Keratinocyte (primary cell): Measurements from ENCODE around the gene PTPRD.

Source experiments
- CTCF ChIP-seq, 3 experiments: IDR thresholded peaks in 1 of 3; conservative IDR thresholded peaks in 1 of 3; optimal IDR thresholded peaks in 1 of 3; 2 replicates in 2 of 3; 3 replicates in 1 of 3; pipeline versions ENCODE3 to v1.5.1; 2011; ENCODE audit warnings: low read length in 3 of 3, mild to moderate bottlenecking in 3 of 3, moderate library complexity in 2 of 3, control low read depth in 1 of 3, inconsistent platforms in 1 of 3; ENCODE audit not compliant: insufficient read depth in 2 of 3; ENCODE audit errors: extremely low read depth in 1 of 3
- EZH2 ChIP-seq: IDR thresholded peaks from one replicate; pipeline ENCODE4 v1.6.1; 2012; ENCODE audit warnings: inconsistent platforms, mild to moderate bottlenecking, low read length, moderate library complexity

GRCh38 chr9:8287970-8288369 is 2324.8 kb downstream of the PTPRD start:
- TF ChIP-seq CTCF (optimal IDR thresholded peaks at IDR 0.05 in 1 of 3, IDR thresholded peaks at IDR 0.05 in 1 of 3, conservative IDR thresholded peaks at IDR 0.05 in 1 of 3; ENCODE audit: extremely low read depth in 1 of 3, insufficient read depth in 2 of 3, low read length in 3 of 3) (no peak), EZH2 (no peak)
